Neural progenitor cell (in vitro differentiated cells): ENCODE results near the gene NUP214.

Source experiments
- EZH2phosphoT487 ChIP-seq: fragments of 200-600 bp; sonication (generic); IDR thresholded peaks from 2 replicates; pipeline ENCODE4 v1.6.1; 2017; ENCODE audit warnings: antibody characterized with exemption
- TF ChIP-seq, protein P1 (sequence below): fragments of 200-600 bp; sonication (generic); IDR thresholded peaks from 2 replicates; pipeline ENCODE4 v1.5.1; 2017; ENCODE audit warnings: antibody characterized with exemption, mild to moderate bottlenecking

- TF ChIP-seq, protein P1, sequence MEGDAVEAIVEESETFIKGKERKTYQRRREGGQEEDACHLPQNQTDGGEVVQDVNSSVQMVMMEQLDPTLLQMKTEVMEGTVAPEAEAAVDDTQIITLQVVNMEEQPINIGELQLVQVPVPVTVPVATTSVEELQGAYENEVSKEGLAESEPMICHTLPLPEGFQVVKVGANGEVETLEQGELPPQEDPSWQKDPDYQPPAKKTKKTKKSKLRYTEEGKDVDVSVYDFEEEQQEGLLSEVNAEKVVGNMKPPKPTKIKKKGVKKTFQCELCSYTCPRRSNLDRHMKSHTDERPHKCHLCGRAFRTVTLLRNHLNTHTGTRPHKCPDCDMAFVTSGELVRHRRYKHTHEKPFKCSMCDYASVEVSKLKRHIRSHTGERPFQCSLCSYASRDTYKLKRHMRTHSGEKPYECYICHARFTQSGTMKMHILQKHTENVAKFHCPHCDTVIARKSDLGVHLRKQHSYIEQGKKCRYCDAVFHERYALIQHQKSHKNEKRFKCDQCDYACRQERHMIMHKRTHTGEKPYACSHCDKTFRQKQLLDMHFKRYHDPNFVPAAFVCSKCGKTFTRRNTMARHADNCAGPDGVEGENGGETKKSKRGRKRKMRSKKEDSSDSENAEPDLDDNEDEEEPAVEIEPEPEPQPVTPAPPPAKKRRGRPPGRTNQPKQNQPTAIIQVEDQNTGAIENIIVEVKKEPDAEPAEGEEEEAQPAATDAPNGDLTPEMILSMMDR, result no peak
- no peak for TF ChIP-seq EZH2phosphoT487
Measured at GRCh38 chr9:131216806-131217205, 91.4 kb downstream of the NUP214 start.
